Measurements from ENCODE around the gene RAB25. TPM values are rescaled to one million over a fixed set of nuclear protein-coding genes. Genes with fewer than 3 reads are reported as not detected.
A peak's percentile ranks its signal among the peaks of the same experiment; 100 is the strongest.

The RAB25 gene
- total RNA-seq, 1 donor from 2014 or later: 3.1 TPM

- peaks cover 70% of the 10 kb centered on the region for H4K20me1 ChIP-seq (ENCODE audit: insufficient read depth, low read length)
- no peak for FAIRE-seq
Measured at GRCh38 chr1:156014829-156015228, 46.1 kb upstream of the RAB25 start.

DNA sequence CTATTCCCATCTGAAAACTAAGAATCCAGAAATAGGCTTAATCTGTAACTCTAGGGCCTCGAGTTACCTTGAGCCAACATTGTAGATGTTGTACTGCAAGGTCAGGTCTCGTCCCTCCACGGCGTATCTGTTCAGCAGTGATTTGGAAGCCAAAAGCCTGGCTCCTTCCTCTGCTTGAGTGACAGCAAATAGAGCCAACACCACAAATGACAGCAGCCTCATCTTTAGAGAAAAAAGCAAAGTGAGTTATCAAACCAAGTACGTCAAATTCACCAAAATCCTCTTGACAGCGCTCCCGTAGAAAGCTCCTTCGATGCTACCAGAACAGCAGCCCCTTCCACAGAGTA is 41.0 kb upstream of the RAB25 start:
- Mint-ChIP-seq H3K4me3 (ENCODE audit: unreplicated experiment) (peak overlapping the region; percentile 97), H3K36me3 (ENCODE audit: low read depth, unreplicated experiment) (peaks cover 12% of the 10 kb centered on the region), H3K27ac (ENCODE audit: unreplicated experiment) (peak overlapping the region; percentile 28), H3K9me3 (ENCODE audit: unreplicated experiment) (peaks cover 3% of the 10 kb centered on the region), H3K27me3 (ENCODE audit: low read depth, unreplicated experiment) (peaks cover 16% of the 10 kb centered on the region), H3K4me1 (ENCODE audit: low read depth, unreplicated experiment) (peaks cover 3% of the 10 kb centered on the region)
- Histone ChIP-seq H3K79me2 (ENCODE audit: insufficient read depth, low read length) (peaks cover 47% of the 10 kb centered on the region), H3K27me3 (ENCODE audit: insufficient read depth, low read length) (no peaks in the 10 kb centered on the region), H3K36me3 (ENCODE audit: insufficient read depth, low read length) (peaks cover 15% of the 10 kb centered on the region), H3K9me3 (ENCODE audit: insufficient read depth, low read depth, low read length) (no peaks in the 10 kb centered on the region), H3K9ac (ENCODE audit: low read length) (peak overlapping the region; percentile 91), H4K20me1 (ENCODE audit: insufficient read depth, low read length) (peaks cover 27% of the 10 kb centered on the region), H3K27ac (ENCODE audit: low read depth, low read length) (peak overlapping the region; percentile 77), H3K4me3 (ENCODE audit: insufficient read depth, low read depth, low read length) (peak overlapping the region; percentile 94), H2AFZ (ENCODE audit: low read depth, low read length) (no peak overlapping the region), H3K4me2 (ENCODE audit: low read length) (peak overlapping the region; percentile 93), H3K4me1 (ENCODE audit: insufficient read depth, low read length) (peaks cover 5% of the 10 kb centered on the region)
- FAIRE-seq (no peak), DNase-seq (ENCODE audit: low read depth) (no peak)
- TF ChIP-seq, protein P1, sequence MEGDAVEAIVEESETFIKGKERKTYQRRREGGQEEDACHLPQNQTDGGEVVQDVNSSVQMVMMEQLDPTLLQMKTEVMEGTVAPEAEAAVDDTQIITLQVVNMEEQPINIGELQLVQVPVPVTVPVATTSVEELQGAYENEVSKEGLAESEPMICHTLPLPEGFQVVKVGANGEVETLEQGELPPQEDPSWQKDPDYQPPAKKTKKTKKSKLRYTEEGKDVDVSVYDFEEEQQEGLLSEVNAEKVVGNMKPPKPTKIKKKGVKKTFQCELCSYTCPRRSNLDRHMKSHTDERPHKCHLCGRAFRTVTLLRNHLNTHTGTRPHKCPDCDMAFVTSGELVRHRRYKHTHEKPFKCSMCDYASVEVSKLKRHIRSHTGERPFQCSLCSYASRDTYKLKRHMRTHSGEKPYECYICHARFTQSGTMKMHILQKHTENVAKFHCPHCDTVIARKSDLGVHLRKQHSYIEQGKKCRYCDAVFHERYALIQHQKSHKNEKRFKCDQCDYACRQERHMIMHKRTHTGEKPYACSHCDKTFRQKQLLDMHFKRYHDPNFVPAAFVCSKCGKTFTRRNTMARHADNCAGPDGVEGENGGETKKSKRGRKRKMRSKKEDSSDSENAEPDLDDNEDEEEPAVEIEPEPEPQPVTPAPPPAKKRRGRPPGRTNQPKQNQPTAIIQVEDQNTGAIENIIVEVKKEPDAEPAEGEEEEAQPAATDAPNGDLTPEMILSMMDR (IDR thresholded peaks at IDR 0.05; ENCODE audit: insufficient read depth, low read depth, low read length): no peak
- no peak for TF ChIP-seq EZH2 (IDR thresholded peaks at IDR 0.05; ENCODE audit: insufficient read depth, low read length)

More at GRCh38 chr1:156014829-156015228, 46.1 kb upstream of the RAB25 start:
- Histone ChIP-seq H2AFZ (ENCODE audit: low read depth, low read length) (no peak overlapping the region), H3K27me3 (ENCODE audit: insufficient read depth, low read length) (no peaks in the 10 kb centered on the region), H3K36me3 (ENCODE audit: insufficient read depth, low read length) (peaks cover 62% of the 10 kb centered on the region), H3K4me2 (ENCODE audit: low read length) (no peak overlapping the region), H3K4me3 (ENCODE audit: insufficient read depth, low read depth, low read length) (no peak overlapping the region), H3K79me2 (ENCODE audit: insufficient read depth, low read length) (peaks cover 61% of the 10 kb centered on the region), H3K9ac (ENCODE audit: low read length) (no peak overlapping the region), H3K9me3 (ENCODE audit: insufficient read depth, low read depth, low read length) (no peaks in the 10 kb centered on the region), H3K27ac (ENCODE audit: low read depth, low read length) (no peak overlapping the region), H3K4me1 (ENCODE audit: insufficient read depth, low read length) (no peaks in the 10 kb centered on the region)
- H3K4me3 Mint-ChIP-seq (ENCODE audit: unreplicated experiment): no peak overlapping the region
- TF ChIP-seq EZH2 (IDR thresholded peaks at IDR 0.05; ENCODE audit: insufficient read depth, low read length): no peak
- TF ChIP-seq, protein P1 (IDR thresholded peaks at IDR 0.05; ENCODE audit: insufficient read depth, low read depth, low read length): no peak
- no peak overlapping the region for H3K27ac Mint-ChIP-seq (ENCODE audit: unreplicated experiment)
- peaks cover 3% of the 10 kb centered on the region for H3K4me1 Mint-ChIP-seq (ENCODE audit: low read depth, unreplicated experiment)
- peaks cover 3% of the 10 kb centered on the region for H3K9me3 Mint-ChIP-seq (ENCODE audit: unreplicated experiment)
- no peaks in the 10 kb centered on the region for H3K27me3 Mint-ChIP-seq (ENCODE audit: low read depth, unreplicated experiment)
- H3K36me3 Mint-ChIP-seq (ENCODE audit: low read depth, unreplicated experiment): peaks cover 35% of the 10 kb centered on the region
- no peak for DNase-seq (ENCODE audit: low read depth)

DNA sequence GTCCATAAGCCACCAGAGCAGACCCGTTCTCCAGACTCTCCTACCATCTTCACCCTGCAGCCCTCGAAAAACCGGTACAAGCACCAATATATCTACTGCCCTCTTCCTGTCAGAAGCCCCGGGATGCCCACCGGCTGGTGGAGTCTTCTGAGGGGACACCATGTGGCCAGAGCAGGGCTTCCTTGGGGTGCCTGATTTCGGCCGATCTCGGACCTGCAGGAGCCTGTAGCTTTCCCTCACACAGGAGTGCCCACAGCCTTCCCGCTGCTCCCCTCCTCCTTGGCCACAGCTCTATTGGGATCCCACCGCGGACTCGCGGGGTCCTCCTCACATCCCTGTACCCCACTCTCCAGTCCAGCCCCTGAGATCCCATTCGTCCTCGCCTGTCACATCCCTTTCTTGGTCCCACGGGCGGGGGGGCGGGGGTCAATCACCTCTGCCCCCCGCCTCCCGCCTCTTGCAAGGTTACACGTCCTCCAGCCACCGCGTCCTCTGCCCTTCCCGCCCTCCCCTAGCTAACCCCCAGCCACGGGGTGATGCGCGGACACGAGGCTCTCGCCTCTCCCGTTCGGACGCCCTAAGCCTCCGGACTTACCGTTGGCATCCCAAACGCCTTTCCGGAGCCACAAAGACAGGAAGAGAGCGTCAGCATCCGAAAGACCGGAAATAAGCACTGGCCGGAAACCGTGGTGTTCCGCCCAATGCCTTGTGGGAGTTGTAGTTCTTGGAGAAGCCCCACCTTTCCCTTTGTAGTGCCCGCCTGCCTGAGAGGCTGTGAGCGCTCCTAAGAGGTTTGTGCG is 40.5 kb upstream of the RAB25 start, which contains the start of gene SSR2:
Gene SSR2, minus strand, starts transcription at position 659 of the 800 bp plus-strand sequence. CDS start 784 bp downstream, outside the sequence.
- Histone ChIP-seq H3K4me1 (ENCODE audit: insufficient read depth, low read length) (peaks cover 5% of the 10 kb centered on the region), H3K79me2 (ENCODE audit: insufficient read depth, low read length) (peaks cover 45% of the 10 kb centered on the region), H3K36me3 (ENCODE audit: insufficient read depth, low read length) (peaks cover 14% of the 10 kb centered on the region), H3K9me3 (ENCODE audit: insufficient read depth, low read depth, low read length) (no peaks in the 10 kb centered on the region), H3K9ac (ENCODE audit: low read length) (peak within 1 kb of the TSS; percentile 91), H3K27me3 (ENCODE audit: insufficient read depth, low read length) (no peaks in the 10 kb centered on the region), H3K27ac (ENCODE audit: low read depth, low read length) (peak within 1 kb of the TSS; percentile 77), H2AFZ (ENCODE audit: low read depth, low read length) (peak within 1 kb of the TSS; percentile 73), H4K20me1 (ENCODE audit: insufficient read depth, low read length) (peaks cover 24% of the 10 kb centered on the region), H3K4me3 (ENCODE audit: insufficient read depth, low read depth, low read length) (peak within 1 kb of the TSS; percentile 94), H3K4me2 (ENCODE audit: low read length) (peak within 1 kb of the TSS; percentile 93)
- H3K4me3 Mint-ChIP-seq (ENCODE audit: unreplicated experiment): peak within 1 kb of the TSS; percentile 97
- FAIRE-seq (peak; percentile 80), DNase-seq (ENCODE audit: low read depth) (peak; percentile 87)
- H3K36me3 Mint-ChIP-seq (ENCODE audit: low read depth, unreplicated experiment): peaks cover 12% of the 10 kb centered on the region
- peaks cover 19% of the 10 kb centered on the region for H3K27me3 Mint-ChIP-seq (ENCODE audit: low read depth, unreplicated experiment)
- peaks cover 3% of the 10 kb centered on the region for H3K4me1 Mint-ChIP-seq (ENCODE audit: low read depth, unreplicated experiment)
- TF ChIP-seq, protein P1 (IDR thresholded peaks at IDR 0.05; ENCODE audit: insufficient read depth, low read depth, low read length): no peak
- no peak for TF ChIP-seq EZH2 (IDR thresholded peaks at IDR 0.05; ENCODE audit: insufficient read depth, low read length)
- H3K27ac Mint-ChIP-seq (ENCODE audit: unreplicated experiment): peak within 1 kb of the TSS; percentile 78
- H3K9me3 Mint-ChIP-seq (ENCODE audit: unreplicated experiment): peaks cover 3% of the 10 kb centered on the region

All from astrocyte (in vitro differentiated cells and primary cell).